Raji (cell line): Measurements from ENCODE around the gene ATG3.

ENCODE experiments used
- POLR2A ChIP-seq: IDR thresholded peaks from 2 replicates; pipeline ENCODE4 v1.6.1; 2011; ENCODE audit warnings: low read depth, low read length, control low read depth; ENCODE audit not compliant: insufficient read depth

The ATG3 gene

GRCh38 chr3:112512320-112512719 lies 49.4 kb downstream of the ATG3 start:
- TF ChIP-seq POLR2A, result no peak

DNA sequence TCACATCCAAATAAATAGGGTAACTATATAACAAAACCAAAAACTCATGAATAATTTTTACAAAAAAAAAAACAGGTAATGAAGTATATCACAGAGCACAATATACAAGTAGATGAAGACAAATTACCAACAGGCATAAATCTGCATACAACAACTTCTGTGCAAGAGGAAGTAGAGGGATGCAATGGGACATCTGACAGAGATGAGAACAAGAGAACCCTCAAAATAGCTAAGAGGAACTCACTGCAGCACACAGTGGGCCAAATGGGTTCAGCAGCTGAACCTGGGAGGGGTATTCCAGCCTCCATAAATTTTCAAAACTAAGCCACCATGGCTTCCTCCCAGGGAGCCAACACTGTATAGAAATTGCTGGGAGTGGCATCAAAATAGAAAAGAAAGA lies 52.9 kb downstream of the ATG3 start:
- no peak for TF ChIP-seq POLR2A

GRCh38 chr3:112508261-112508660 lies 53.5 kb downstream of the ATG3 start:
- TF ChIP-seq POLR2A, result no peak

GRCh38 chr3:112505907-112506306 lies 55.9 kb downstream of the ATG3 start:
- TF ChIP-seq POLR2A, result no peak

- TF ChIP-seq POLR2A, result no peak
Observed at GRCh38 chr3:112504123-112504522, 57.6 kb downstream of the ATG3 start.

- no peak for TF ChIP-seq POLR2A
Observed at GRCh38 chr3:112503304-112503972, 58.3 kb downstream of the ATG3 start.

DNA sequence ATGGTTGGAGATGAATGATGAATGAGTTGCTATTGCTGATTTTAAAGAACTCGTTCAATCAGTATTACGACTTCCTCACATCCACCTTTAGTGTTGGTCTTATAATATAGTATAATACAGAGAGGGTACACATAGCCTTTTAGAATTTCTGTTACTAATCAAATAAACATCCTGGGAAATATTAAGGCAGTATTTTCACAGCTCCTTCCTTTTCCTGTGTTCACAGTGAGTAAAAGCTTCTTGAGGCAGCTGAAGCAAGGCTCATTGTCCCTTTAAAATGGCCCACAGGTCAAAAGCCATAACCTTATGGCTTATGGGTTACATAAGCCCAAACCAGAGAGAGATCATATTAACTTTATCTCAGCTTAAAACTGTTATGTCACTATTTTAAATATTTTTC lies 61.1 kb downstream of the ATG3 start:
- no peak for TF ChIP-seq POLR2A

GRCh38 chr3:112498914-112499711 lies 62.6 kb downstream of the ATG3 start, which contains the start of gene BTLA:
Gene BTLA, minus strand, starts transcription at chr3:112499472. Its CDS starts 114 bp downstream, at chr3:112499358.
- TF ChIP-seq POLR2A, result no peak

GRCh38 chr3:112497897-112498548 lies 63.7 kb downstream of the ATG3 start:
- no peak for TF ChIP-seq POLR2A

GRCh38 chr3:112496366-112497067 lies 65.2 kb downstream of the ATG3 start:
- no peak for TF ChIP-seq POLR2A

DNA sequence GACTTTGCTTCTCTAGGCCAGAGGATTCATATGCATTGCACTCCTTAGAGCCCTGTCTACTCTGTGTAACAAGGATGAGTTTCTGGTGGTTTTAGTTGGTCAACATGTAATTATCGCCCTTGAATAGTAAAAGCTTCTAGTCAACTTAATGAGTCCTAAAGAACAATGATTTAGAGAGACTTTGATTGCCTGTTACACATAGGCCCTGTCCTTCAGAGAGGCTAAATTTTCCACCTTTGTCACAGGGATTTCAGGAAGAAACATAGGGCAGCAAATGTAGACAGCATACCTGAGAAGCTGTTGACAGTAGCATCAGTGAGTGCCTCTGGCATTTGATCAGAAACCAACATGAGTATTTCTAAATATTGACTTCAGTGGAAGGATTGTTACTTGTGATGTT lies 69.6 kb downstream of the ATG3 start:
- no peak for TF ChIP-seq POLR2A

- TF ChIP-seq POLR2A, result no peak
Observed at GRCh38 chr3:112491373-112491772, 70.4 kb downstream of the ATG3 start.

DNA sequence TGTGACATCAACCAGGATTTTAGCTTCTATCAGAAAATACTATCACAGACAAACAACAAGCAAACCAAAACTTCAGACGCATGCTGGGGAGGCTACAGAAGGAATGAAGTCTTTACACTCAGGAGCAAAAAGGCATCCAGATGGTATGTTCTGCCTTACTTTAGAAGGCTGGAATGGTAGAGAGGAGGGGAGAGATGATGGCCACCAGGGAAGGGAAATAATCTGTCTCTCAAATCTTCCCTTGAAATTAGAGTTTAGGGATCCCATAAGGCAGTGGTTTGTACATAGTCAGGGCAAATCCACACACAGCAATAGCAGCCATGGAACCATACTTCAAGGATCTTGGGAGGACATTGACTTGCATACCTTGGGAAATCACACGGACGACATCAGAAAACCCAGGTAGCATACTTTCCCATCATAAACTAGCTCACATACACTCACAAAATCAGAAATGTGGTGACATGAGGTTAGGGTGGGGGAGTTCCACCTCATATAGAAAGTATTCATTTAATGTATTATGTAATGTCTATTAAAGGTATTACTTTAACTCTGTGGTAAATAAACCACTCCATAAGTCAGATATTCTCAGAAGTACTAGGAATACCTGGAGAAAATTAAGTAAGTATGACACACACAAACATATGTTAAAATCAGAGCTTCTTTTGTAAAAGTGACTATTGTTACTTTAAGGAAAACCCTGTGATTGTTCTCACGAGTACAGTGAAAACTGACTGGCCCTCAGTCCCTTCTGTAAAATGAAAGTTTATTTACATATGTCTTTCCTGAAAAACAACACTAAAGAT lies 71.9 kb downstream of the ATG3 start:
- TF ChIP-seq POLR2A, result no peak

GRCh38 chr3:112486811-112487505 lies 74.8 kb downstream of the ATG3 start:
- no peak for TF ChIP-seq POLR2A

- TF ChIP-seq POLR2A, result no peak
Observed at GRCh38 chr3:112484352-112484751, 77.4 kb downstream of the ATG3 start.

DNA sequence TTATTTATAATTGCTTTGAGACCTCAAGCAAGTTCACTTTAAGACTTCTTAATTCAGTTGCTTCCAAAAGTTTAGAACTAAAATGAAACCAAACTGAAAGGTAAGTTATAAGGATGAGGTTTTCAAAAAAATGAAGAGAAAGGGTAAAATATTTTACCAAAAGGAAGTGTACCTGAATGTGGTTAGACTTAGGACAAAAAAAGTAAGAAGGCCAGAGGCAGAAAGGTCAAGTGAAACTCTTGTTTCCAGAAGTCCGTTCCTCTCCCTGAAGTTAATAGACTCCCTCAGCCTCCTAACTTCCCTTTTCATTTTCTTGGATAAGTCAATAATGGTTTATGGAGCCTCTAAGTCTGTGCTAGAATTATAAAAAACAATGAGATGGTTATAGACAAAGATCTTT lies 79.1 kb downstream of the ATG3 start:
- no peak for TF ChIP-seq POLR2A
